Stimulated activated CD8-positive, alpha-beta memory T cell treated with anti-CD3 and anti-CD28 coated beads, Interleukin-15, amount 100 ng/mL, for 48 hours (primary cell): Measurements from ENCODE around the gene TAS1R1.

ENCODE experiments used
- DNase-seq, 2 donors: peaks; one replicate each; pipeline ENCODE4 v3.0.0-alpha.2; 2020; ENCODE audit warnings: low read depth in 2 of 2

The TAS1R1 gene

DNA sequence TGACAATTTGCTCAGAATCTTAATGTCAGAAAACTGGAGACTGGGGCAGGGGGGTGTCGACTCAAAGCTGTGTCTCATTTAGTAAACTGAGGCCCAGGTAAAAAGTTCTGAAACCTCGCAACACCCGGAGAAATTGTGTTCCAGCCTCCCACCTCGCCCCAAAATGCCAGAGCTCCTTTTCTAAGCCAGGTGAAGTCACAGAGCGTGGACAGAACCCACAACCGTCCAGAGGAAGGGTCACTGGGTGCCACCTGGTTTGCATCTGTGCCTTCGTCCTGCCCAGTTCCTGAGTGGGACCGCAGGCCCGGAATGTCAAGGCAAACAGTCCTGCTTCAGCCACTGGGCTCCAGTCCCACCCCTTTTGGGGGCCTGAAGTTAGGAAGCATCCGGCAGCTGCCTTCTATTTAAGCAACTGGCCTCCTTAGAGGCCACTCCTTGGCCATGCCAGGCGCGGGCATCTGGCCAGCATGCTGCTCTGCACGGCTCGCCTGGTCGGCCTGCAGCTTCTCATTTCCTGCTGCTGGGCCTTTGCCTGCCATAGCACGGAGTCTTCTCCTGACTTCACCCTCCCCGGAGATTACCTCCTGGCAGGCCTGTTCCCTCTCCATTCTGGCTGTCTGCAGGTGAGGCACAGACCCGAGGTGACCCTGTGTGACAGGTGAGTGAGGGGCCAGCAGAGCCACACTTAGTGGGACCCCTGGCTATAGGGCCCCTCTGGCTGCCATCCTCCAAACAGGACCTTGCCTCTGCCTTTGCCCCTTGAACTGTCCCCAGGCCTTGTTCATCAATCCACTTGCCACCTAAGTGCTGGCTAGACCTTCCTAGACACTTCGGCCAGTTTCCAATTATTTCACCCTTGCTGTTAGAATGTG is at the start of gene TAS1R1:
TAS1R1 (plus strand) TSS at position 401 of the 872 bp plus-strand sequence; CDS start at position 468, 67 bp downstream.
- DNase-seq: no peak

DNA sequence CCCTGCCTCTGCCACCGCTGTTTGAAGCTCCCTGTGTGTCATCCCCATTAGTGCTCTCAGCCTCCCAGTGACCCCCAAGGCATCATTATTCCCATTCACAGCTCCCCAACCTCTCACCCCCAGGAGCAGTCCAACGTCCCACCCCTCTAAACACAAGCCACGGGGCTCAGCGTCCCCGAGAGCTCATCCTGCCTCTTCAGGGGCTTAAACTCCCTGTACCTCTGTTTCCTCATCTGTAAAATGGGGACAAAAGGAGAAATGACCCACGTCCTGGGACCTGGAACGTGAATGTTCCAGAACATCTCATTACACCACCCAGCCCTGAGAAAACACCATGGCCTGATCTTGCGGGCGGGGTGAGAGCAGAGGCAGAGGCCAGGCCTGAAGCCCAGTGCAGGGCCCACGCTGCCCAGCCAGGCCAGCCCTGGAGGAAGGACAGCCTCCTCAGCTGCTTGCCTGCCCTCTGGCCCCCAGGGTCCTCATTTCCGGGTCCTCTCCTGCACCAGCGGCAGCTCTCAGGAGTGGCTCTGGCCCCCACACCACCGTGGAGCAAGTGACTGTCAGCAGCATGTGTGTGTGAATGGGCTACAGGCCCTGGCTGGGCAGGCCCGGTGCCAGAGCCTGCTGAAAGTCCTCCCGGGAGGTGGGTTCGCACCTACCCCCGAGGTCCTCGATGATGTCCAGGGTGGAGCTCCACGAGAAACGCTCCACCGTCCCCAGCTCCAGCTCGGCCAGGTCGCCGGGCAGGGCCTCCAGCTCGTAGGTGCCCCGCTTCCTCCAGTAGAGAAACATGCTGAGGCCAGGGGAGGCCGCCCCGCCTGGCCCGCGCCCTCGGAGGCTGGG is 49.5 kb upstream of the TAS1R1 start:
- no peak for DNase-seq

DNA sequence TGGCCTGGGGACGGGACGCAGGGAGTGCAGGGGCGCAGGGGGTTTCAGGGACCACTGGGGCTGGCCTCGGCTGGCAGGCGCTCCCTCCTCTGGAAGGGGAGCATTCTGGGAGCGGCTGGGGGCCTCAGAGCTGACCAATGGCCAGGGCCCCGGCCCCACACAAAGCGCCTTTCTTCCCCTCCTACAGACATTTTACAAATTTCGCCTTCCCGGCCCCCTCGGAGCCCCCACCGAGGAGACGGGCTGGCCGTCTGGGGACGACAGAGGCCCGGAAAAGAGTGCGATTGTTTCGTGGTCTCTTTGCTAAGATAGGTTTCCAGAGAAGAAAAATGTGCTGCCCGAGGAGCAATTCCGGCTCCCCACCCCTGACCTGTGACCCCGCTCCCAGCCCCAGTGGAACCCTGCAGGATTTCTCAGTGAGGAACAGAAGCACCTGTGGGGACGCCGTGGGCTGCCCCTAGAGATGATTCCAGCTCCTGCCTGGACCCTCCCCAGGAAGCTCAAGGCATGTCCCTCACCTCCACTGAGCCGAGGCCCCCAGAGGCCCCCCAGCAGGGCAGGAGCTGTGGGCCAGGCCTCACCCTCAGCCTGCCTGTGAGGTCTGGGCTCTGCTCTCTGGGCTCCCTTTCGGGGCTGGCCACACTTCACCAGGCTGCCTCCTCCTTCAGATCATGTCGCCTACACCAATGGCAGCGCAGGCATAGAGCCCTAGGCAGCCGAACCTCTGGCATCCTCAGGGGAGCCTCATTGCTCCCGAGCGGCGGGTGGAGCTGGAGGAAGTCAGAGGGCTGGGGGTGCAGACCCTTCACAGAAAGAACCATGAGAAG is 48.7 kb upstream of the TAS1R1 start:
- no peak for DNase-seq

DNA sequence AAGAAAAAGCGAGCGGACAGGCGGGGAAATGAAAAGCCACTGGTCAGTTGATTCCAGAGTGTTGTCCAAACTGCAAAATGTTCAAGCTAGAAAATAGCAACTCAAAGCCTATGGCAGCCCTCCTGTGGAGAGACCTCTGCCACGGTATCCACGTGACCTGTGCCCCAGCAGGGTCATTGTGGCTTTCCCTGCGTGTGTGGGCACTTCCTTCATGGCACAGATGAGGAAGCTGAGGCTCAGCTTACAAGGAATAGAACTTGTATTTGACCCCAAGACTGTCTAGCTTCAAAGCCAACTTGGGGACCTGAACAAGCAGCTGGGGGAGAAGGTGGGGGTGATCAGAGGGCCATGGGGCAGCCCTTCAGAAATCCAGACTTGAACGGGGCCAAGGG is 48.1 kb upstream of the TAS1R1 start:
- no peak for DNase-seq

DNA sequence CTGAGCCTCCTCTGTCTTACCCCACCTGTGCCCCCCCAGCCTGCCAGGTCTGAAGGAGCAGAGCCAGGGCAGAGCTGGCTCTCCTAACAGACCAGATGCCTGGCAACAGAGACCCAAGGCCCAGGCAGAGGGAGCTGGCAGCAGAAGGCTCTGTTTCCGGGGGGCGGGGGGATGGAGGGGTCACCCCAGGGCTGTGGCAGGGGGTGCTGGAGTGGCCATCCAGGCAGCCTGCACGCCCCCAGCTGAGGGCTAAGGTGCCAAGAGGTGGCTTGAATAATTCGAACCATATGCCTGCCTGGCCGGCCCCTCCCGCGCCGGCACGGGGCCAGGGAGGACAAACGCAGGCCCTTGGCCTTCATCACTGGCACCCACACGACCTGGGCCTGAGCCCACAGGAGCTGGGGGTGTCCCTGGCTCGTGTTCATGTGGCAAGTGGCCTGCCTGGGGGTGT is 47.6 kb upstream of the TAS1R1 start:
- no peak for DNase-seq

DNA sequence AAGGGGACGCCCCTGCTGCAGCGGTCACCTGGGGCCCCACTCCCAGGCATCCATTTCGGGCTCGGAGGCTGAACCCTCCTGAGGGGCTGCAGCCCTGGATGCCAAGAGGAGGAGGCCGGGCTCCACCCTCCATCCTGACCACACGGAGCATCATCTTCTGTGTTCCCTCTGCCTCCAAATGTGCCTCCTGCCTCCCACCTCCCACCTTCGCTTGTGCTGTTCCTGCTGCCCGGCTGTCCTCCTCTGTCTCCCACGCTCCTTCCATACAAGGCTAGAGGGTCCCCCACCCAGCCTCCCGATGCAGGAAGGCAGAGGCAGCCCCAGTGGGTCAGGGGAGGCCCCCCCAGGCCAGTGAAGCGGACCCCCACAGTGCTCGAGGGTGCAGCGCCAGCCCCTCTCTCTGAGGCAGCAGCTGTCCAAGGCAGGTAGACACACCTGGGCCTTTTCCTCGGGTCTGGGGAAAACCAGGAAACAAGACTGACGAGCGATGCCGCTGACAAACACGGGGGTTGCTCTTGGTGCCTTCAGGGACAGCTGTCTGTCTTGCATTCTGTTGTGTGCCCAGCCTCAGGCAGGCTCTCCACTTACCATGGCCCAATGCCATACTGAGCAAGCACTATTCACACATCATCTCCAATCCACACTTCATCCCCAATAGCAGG is 46.8 kb upstream of the TAS1R1 start:
- DNase-seq: no peak

DNA sequence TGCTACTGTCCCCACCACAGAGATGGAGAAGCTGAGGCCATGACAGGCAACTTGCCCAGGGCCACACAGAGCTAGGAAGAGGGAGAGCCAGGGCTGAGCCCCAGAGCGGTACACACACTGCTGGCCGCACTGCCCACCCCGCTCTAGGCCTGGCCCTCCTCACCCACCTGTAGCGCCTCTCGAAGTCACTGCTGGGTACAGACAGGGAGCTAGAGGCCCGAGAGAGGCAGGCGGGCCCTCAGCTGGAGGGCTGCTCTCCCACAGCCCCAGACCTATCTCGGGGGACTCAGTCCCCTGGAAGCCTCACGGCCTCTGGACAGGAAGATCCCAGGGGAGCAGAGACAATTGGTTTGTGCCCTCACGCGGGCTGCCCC is 46.3 kb upstream of the TAS1R1 start:
- DNase-seq: no peak

DNA sequence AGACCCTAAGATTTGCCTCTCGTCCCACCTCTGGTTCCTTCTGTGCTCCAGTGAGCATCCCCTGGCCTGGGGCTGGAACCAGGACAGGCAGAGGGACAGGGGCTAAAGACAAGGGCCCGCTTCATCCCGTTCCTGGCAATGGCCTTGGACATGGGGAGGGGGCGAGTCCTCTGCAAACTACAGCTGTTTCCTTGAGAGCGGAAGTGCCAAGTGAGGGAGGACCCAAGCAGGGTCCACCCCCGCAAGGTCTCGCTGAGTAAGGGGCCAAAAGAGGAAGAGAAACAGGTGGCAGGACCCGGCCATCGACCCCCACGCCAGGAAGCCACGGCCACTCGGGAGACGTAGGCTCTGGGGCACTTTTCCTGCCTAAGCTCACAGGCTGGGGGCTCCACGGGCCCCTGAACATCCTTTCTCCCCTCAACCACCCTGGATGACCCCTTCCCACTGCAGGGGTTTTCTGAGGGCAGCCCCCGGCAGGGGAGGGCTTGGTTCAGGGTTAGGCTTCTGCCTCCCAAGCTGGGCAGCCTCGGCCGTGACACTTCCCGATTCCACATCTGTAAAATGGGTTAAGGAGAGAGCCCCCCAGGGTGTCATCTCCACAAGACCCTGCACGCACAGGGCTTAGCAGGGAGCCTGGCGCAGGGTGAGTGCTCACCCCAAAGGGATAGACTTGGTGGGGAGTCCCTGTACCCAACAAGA is 45.7 kb upstream of the TAS1R1 start:
- DNase-seq: no peak

DNA sequence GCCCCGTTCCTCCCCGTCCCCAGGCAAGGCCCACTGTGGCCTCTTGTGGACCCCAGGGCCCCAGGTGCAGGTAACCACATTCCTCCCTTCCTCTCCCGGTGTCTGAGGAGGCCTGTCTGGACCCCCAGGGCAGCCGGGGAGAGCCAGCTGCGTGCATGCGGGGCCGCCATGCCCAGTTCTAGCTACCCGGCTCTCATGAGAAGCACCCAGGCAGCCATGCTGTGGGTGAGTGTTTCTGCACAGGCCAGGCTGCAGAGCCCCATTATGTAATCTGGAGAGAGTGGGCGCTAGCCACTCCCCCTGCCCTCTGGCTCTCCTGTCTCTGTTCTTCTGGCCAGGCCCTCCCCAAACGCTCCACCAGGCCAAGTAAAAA is 45.2 kb upstream of the TAS1R1 start:
- DNase-seq: no peak

DNA sequence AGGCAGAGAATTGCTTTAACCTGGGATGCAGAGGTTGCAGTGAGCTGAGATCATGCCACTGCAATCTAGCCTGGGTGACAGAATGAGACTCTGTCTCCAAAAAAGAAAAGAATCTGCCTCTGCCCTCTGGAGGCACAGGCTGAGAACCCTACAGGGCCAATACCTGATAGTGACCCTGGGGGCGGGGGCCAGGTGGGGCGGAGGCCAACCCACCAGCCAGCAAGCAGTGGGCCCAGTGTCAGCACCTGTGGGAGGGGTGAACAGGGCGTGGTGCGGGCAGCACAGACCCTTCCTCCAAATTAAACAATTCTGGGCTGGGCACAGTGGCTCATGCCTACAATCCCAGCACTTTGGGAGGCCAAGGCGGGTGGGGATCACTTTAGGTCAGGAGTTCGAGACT is 44.6 kb upstream of the TAS1R1 start:
- DNase-seq: no peak

DNA sequence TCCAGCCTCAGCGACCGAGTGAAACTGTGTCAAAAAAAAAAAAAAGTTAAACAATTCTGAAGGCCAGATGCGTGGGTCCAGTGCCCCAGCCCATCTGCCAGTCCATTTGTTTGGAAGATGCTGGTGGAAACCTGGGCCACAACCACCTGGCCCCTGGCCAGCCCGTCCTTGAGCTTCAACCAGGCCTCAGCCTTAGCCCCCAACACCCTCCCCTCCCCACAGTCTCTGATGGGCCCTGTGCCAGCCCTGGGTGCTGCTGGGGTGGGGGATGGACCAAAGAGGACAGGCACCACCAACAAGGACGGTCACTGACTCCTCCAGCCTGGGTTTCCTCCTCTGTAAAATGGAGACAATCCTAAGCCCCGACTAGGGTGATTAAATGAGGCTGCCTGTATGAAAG is 44.1 kb upstream of the TAS1R1 start:
- DNase-seq: no peak

DNA sequence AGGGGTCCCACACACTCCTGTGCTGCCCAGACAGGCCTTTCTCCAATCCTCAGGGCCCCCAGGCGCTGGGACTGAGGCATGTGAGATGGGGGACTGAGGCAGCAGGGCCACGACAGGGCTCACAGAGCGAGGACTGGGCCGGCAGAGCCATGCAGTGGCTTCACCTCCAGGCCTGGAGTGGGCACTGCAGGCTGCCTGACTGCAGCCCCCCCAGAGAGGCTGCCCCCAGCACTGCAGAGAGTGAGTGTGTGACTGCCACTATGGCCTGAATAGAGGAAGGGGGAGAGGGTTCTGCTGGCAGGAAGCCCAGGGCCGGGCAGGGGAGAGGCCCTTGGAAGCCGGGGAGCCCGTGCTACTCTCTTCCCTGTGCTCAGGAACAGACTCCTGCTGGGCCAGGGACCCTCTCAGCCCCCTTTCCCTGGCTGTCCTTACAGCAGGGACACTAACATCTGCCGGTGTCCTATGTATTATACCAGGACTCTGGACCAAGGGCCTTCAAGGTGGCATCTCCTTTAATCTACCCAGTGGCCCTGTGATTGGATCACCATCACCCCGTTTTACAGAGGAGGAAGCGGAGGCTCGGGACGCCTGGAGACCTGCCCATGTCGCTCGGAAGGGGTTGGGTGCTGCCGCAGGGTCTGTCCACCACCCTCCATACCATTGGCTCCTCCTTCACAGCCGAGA is 43.4 kb upstream of the TAS1R1 start:
- DNase-seq: no peak

DNA sequence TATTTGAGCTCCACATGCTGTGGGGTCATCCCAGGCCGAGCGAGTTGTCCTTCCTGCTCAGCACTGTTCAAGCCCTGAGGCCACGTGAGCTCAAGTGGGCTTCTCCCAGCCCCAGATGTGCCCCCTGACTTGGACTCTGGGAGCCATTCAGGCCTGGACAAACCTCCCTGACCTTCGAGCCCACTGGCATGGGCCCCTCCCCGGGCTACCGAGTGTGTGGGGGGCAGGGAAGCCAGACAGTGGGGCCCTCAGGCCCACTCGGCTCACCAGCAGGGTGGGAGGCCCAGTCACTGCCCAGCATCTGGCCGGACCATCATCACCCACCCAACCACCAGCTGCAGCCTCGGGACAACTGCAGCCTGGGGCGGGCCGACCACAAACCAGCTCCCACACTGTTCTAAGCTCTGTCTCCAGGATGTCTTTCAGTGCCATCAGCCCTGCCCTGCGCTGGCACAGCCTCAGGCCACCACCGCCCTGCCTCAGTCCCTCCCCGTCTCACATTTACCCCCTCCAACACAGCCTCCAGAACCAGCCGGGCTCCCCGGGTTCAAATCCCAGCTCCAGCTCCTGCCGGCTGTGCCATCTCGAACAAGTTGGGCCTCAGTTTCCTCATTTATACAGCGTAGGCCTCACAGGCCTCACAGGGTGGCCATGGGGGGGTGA is 42.7 kb upstream of the TAS1R1 start:
- no peak for DNase-seq

DNA sequence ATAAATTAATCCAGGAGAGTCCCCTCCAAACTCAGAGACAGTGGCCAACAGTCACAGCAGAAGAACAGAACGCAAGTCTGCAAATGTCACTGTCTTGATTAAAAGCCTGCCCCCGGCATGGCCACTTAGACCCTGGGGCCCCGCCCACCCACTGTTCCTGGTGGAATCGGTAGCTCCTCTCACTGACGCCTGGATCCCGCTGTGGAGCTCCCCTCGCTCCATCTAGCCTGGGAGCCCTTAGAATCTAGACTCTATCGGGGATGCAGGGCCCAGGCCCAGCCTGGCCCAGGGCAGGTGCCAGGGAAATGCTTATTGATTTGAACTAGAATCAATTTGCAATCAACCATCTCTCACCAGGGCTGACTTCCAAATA is 42.2 kb upstream of the TAS1R1 start:
- no peak for DNase-seq

DNA sequence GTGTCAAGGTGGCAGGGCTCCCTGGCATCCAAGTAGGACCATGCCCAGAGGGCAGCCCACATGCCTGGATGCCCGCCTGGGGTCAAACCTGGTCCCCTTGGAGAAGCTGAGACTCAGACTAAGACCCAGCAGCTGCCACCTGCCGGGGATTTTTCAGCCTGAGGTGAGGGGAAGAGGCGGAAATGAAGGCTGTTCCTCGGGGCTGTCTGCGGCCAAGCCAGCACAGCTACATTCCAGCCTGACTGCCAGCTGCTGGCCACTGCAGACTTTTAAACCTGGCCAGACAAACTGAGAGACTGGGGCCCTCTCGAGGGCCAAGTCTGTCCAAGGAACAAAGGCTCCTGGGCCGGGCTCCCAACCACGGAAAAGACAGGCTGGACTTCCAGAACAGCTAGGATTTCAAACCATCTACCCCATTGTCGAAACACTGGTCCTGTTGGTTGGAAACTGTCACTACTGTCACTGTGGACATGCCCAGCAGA is 41.7 kb upstream of the TAS1R1 start:
- no peak for DNase-seq

DNA sequence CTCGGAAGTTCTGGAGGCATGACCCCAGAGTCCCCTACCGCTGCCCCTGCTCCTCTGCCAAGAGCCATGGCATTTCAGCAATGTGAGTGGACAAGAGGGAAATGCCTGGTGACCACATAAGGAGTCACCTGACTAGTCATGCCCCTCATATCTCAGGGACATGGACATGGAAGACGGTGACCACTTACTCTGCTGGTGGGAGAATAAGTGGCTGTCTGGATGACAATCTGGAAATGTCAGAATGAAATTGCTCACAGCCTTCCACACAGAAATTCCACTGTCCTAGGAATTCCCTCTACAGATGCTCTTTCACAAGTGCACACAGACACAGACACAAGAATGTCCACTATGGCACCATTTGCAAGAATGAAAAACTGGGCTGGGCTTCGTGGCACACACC is 39.3 kb upstream of the TAS1R1 start:
- no peak for DNase-seq

DNA sequence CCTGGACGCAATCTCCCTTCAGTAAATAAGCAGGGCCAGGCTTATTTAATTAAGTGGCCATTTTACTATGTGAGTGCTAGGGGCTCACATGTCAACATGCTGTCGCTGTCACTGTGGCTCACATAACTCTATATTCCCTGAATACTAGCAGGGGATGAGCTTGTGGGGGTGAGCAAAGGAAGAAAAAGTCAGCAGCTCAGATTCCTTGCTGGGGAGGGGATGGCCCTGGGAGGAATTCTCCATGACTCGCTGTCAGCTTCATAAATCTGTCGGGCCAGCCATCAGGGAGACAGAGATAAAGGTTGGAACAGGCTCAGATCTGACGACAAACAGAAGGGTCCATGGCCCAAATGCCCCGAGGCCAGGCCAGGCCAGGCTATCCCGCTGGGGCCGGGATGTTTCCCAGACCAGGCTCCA is 37.7 kb upstream of the TAS1R1 start:
- DNase-seq: no peak

DNA sequence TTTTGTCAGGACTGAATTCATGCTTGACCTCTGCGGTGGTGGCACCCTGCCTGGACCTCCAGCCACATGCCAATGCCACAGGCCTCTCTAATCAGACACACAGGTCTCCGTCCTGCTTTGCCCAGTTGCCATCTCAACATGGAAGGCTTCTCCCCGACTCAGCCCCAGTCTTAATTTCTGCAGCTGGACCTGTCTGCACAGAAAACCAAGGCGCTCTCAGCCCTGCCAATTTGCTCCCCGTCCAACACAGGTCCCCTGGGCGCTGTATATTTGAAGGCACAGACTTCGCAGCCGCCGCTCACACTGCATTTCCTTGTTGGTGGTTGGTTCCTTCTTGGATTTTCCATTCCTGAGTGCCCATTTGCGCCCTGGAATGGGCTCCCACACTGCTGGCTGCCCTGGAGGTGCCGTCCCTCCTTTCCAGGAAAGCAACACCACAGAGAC is 35.6 kb upstream of the TAS1R1 start:
- no peak for DNase-seq

DNA sequence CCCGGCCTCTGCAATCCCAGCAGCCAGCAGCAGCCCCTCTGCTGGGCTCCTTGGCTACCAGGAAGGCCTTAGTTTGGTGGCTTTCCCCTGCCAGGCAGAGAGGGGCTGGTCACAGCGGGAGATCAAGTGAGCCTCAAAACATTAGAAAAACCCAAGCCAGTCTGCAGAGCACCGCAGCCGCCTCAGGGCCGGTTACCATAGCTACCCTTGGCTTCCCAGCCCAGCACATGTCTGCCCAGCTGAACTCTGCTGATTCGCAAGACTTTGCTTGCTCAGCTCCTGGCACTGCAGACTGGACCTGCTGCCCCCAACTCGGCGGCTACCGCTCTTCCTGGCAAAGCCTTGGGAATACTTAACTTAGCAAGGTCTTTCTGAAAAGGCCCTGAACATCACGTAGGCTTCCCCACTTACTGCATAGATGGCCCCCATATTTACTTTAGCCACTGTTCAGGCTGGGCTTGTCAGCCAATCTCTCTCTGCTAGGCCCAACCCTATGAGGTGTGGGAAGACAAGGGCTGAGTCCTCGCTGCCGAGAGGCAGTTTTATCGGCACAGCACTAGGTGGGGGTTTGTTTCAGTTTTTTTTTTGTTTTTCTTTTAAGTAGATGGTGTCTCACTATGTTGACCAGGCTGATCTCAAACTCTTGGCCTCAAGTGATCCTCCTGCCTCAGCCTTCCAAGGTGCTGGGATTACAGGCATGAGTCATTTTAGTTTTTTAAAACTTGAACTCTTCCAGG is 35.0 kb upstream of the TAS1R1 start:
- DNase-seq: no peak
